HepG2 (cell line): ENCODE measurements around the gene SLC38A8.

Experiments
- CREB1 ChIP-seq, 2 experiments: fragments of 450-650 bp in 1 of 2; IDR thresholded peaks; 2 replicates each; pipeline ENCODE4 v1.6.1; 2016 to 2017; ENCODE audit warnings: control low read depth in 1 of 2, mild to moderate bottlenecking in 1 of 2, missing compliant biosample characterization in 1 of 2, missing genetic modification characterization in 1 of 2
- EHMT2 ChIP-seq: fragments of 200-600 bp; sonication (generic); IDR thresholded peaks from 2 replicates; pipeline ENCODE4 v1.7.0; 2017; ENCODE audit warnings: antibody characterized with exemption, low read depth, low read length, borderline replicate concordance
- MLX ChIP-seq: IDR thresholded peaks from 2 replicates; pipeline ENCODE4 v1.6.1; 2016
- ZNF263 ChIP-seq: sonication (generic); formaldehyde crosslinking; IDR thresholded peaks from 2 replicates; pipeline ENCODE4 v1.4.0; 2020; ENCODE audit warnings: missing genetic modification reagents
- ZNF747 ChIP-seq: sonication (generic); formaldehyde crosslinking; IDR thresholded peaks from 2 replicates; pipeline ENCODE4 v1.8.1; 2023; ENCODE audit warnings: missing genetic modification reagents, mild to moderate bottlenecking, borderline replicate concordance
- TF ChIP-seq, protein P1 (sequence below): sonication (generic); formaldehyde crosslinking; IDR thresholded peaks from 2 replicates; pipeline ENCODE4 v1.4.0; 2020; ENCODE audit warnings: mild to moderate bottlenecking, missing genetic modification reagents

GRCh38 chr16:83965444-83966152 is 77.0 kb downstream of the SLC38A8 start:
- TF ChIP-seq ZNF747 (no peak), EHMT2 (no peak), CREB1 (IDR thresholded peaks at IDR 0.05) (no peak), CREB1 (CRISPR knock-in tag; IDR thresholded peaks at IDR 0.05) (no peak), MLX (CRISPR knock-in tag) (no peak), ZNF263 (no peak)
- TF ChIP-seq, protein P1, sequence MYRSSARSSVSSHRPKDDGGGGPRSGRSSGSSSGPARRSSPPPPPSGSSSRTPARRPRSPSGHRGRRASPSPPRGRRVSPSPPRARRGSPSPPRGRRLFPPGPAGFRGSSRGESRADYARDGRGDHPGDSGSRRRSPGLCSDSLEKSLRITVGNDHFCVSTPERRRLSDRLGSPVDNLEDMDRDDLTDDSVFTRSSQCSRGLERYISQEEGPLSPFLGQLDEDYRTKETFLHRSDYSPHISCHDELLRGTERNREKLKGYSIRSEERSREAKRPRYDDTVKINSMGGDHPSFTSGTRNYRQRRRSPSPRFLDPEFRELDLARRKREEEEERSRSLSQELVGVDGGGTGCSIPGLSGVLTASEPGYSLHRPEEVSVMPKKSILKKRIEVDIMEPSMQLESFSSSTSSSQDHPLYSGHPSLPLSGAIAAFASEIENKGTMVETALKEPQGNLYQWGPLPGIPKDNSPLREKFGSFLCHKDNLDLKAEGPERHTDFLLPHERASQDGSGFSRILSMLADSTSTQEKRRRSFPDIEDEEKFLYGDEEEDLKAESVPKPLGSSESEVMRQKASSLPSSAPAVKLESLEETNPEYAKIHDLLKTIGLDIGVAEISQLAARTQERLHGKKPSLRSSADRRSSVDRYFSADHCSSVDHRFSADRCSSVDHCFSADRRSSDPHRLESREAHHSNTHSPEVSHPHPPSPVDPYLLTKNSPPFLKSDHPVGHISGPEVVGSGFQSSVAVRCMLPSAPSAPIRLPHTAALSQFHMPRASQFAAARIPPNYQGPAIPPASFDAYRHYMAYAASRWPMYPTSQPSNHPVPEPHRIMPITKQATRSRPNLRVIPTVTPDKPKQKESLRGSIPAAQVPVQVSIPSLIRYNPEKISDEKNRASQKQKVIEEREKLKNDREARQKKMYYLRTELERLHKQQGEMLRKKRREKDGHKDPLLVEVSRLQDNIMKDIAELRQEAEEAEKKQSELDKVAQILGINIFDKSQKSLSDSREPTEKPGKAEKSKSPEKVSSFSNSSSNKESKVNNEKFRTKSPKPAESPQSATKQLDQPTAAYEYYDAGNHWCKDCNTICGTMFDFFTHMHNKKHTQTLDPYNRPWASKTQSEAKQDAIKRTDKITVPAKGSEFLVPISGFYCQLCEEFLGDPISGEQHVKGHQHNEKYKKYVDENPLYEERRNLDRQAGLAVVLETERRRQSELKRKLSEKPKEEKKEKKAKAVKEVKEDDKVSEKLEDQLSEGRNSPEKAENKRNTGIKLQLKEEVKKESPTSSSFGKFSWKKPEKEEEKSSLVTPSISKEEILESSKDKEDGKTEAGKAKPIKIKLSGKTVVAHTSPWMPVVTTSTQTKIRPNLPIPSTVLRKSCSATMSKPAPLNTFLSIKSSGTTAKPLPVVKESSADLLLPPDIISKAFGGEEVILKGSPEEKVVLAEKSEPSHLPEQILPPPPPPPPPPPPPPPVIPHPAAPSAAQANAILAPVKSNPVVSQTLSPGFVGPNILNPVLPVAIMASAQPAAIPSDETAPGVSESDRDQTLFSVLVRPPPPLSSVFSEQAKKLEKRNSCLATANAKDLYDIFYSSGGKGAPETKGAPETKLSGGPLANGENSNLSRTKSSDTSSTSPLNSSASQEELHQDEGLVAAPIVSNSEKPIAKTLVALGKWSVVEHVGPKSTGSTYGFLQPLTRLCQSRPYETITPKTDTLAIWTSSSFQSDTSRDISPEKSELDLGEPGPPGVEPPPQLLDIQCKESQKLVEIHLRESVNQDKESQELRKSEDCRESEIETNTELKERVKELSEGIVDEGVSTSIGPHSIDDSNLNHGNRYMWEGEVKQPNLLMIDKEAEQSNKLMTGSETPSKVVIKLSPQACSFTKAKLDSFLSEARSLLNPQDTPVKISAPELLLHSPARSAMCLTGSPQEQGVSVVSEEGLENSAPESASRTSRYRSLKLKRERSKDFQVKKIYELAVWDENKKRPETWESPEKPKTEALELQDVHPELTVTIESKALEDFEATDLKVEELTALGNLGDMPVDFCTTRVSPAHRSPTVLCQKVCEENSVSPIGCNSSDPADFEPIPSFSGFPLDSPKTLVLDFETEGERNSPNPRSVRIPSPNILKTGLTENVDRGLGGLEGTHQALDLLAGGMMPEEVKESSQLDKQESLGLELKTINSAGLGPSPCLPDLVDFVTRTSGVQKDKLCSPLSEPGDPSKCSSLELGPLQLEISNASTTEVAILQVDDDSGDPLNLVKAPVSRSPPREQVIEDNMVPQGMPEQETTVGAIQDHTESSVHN, result no peak
